ENCODE data around the gene AGXT2.

AGXT2 gene

GRCh38 chr5:35031276-35031675 lies 16.5 kb downstream of the AGXT2 start:
- H3K9me3 ChIP-seq (ENCODE audit: control insufficient read depth in 1 of 2, low read length in 2 of 2) = no peaks in the 10 kb centered on the region
- no peak overlapping the region for H3K27ac ChIP-seq (ENCODE audit: low read length)
- no peaks in the 10 kb centered on the region for H3K4me1 ChIP-seq (ENCODE audit: control insufficient read depth in 1 of 2, insufficient read depth in 2 of 2, low read length in 2 of 2)
- no peaks in the 10 kb centered on the region for H3K27me3 ChIP-seq (ENCODE audit: low read depth, low read length)
- no peak overlapping the region for H3K4me3 ChIP-seq (ENCODE audit: low read depth in 1 of 2, low read length in 2 of 2)
- H3K36me3 ChIP-seq (ENCODE audit: control insufficient read depth in 1 of 2, insufficient read depth in 2 of 2, low read length in 2 of 2) = no peaks in the 10 kb centered on the region

- Histone ChIP-seq H3K9me3 (ENCODE audit: control insufficient read depth in 1 of 2, low read length in 2 of 2) (no peaks in the 10 kb centered on the region), H3K27me3 (ENCODE audit: low read depth, low read length) (no peaks in the 10 kb centered on the region), H3K27ac (ENCODE audit: low read length) (no peak overlapping the region), H3K4me3 (ENCODE audit: low read depth in 1 of 2, low read length in 2 of 2) (no peak overlapping the region), H3K4me1 (ENCODE audit: control insufficient read depth in 1 of 2, insufficient read depth in 2 of 2, low read length in 2 of 2) (no peaks in the 10 kb centered on the region), H3K36me3 (ENCODE audit: control insufficient read depth in 1 of 2, insufficient read depth in 2 of 2, low read length in 2 of 2) (no peaks in the 10 kb centered on the region)
Observed at GRCh38 chr5:35030426-35031100, 17.2 kb downstream of the AGXT2 start.

GRCh38 chr5:35029333-35029732 lies 18.4 kb downstream of the AGXT2 start:
- H3K4me3 ChIP-seq (ENCODE audit: low read depth in 1 of 2, low read length in 2 of 2) = no peak overlapping the region
- H3K9me3 ChIP-seq (ENCODE audit: control insufficient read depth in 1 of 2, low read length in 2 of 2) = no peaks in the 10 kb centered on the region
- H3K27me3 ChIP-seq (ENCODE audit: low read depth, low read length) = no peaks in the 10 kb centered on the region

GRCh38 chr5:35026941-35027340 lies 20.8 kb downstream of the AGXT2 start:
- Histone ChIP-seq H3K4me1 (ENCODE audit: control insufficient read depth in 1 of 2, insufficient read depth in 2 of 2, low read length in 2 of 2) (no peaks in the 10 kb centered on the region), H3K27ac (ENCODE audit: low read length) (no peak overlapping the region), H3K36me3 (ENCODE audit: control insufficient read depth in 1 of 2, insufficient read depth in 2 of 2, low read length in 2 of 2) (no peaks in the 10 kb centered on the region), H3K9me3 (ENCODE audit: control insufficient read depth in 1 of 2, low read length in 2 of 2) (no peaks in the 10 kb centered on the region), H3K27me3 (ENCODE audit: low read depth, low read length) (no peaks in the 10 kb centered on the region), H3K4me3 (ENCODE audit: low read depth in 1 of 2, low read length in 2 of 2) (no peak overlapping the region)

More at GRCh38 chr5:35029333-35029732, 18.4 kb downstream of the AGXT2 start:
- Histone ChIP-seq H3K27ac (ENCODE audit: low read length) (no peak overlapping the region), H3K4me1 (ENCODE audit: control insufficient read depth in 1 of 2, insufficient read depth in 2 of 2, low read length in 2 of 2) (no peaks in the 10 kb centered on the region), H3K36me3 (ENCODE audit: control insufficient read depth in 1 of 2, insufficient read depth in 2 of 2, low read length in 2 of 2) (no peaks in the 10 kb centered on the region)

- no peak overlapping the region for H3K4me3 ChIP-seq (ENCODE audit: low read depth in 1 of 2, low read length in 2 of 2)
- H3K27me3 ChIP-seq (ENCODE audit: low read depth, low read length) = no peaks in the 10 kb centered on the region
- H3K4me1 ChIP-seq (ENCODE audit: control insufficient read depth in 1 of 2, insufficient read depth in 2 of 2, low read length in 2 of 2) = no peaks in the 10 kb centered on the region
- no peaks in the 10 kb centered on the region for H3K9me3 ChIP-seq (ENCODE audit: control insufficient read depth in 1 of 2, low read length in 2 of 2)
- no peak overlapping the region for H3K27ac ChIP-seq (ENCODE audit: low read length)
- no peaks in the 10 kb centered on the region for H3K36me3 ChIP-seq (ENCODE audit: control insufficient read depth in 1 of 2, insufficient read depth in 2 of 2, low read length in 2 of 2)
Observed at GRCh38 chr5:35026280-35026840, 21.4 kb downstream of the AGXT2 start.

GRCh38 chr5:35024911-35025510 lies 22.7 kb downstream of the AGXT2 start:
- Histone ChIP-seq H3K4me3 (ENCODE audit: low read depth in 1 of 2, low read length in 2 of 2) (no peak overlapping the region), H3K27ac (ENCODE audit: low read length) (no peak overlapping the region), H3K36me3 (ENCODE audit: control insufficient read depth in 1 of 2, insufficient read depth in 2 of 2, low read length in 2 of 2) (no peaks in the 10 kb centered on the region), H3K9me3 (ENCODE audit: control insufficient read depth in 1 of 2, low read length in 2 of 2) (no peaks in the 10 kb centered on the region), H3K27me3 (ENCODE audit: low read depth, low read length) (no peaks in the 10 kb centered on the region), H3K4me1 (ENCODE audit: control insufficient read depth in 1 of 2, insufficient read depth in 2 of 2, low read length in 2 of 2) (no peaks in the 10 kb centered on the region)

- no peaks in the 10 kb centered on the region for H3K27me3 ChIP-seq (ENCODE audit: low read depth, low read length)
- no peaks in the 10 kb centered on the region for H3K4me1 ChIP-seq (ENCODE audit: control insufficient read depth in 1 of 2, insufficient read depth in 2 of 2, low read length in 2 of 2)
- no peaks in the 10 kb centered on the region for H3K36me3 ChIP-seq (ENCODE audit: control insufficient read depth in 1 of 2, insufficient read depth in 2 of 2, low read length in 2 of 2)
- H3K4me3 ChIP-seq (ENCODE audit: low read depth in 1 of 2, low read length in 2 of 2) = no peak overlapping the region
- H3K27ac ChIP-seq (ENCODE audit: low read length) = no peak overlapping the region
- H3K9me3 ChIP-seq (ENCODE audit: control insufficient read depth in 1 of 2, low read length in 2 of 2) = no peaks in the 10 kb centered on the region
Observed at GRCh38 chr5:35023391-35024178, 24.2 kb downstream of the AGXT2 start.

GRCh38 chr5:35016174-35017051 lies 31.3 kb downstream of the AGXT2 start:
- H3K27ac ChIP-seq (ENCODE audit: low read length) = no peak overlapping the region
- H3K27me3 ChIP-seq (ENCODE audit: low read depth, low read length) = no peaks in the 10 kb centered on the region
- H3K4me3 ChIP-seq (ENCODE audit: low read depth in 1 of 2, low read length in 2 of 2) = no peak overlapping the region
- no peaks in the 10 kb centered on the region for H3K36me3 ChIP-seq (ENCODE audit: control insufficient read depth in 1 of 2, insufficient read depth in 2 of 2, low read length in 2 of 2)
- no peaks in the 10 kb centered on the region for H3K4me1 ChIP-seq (ENCODE audit: control insufficient read depth in 1 of 2, insufficient read depth in 2 of 2, low read length in 2 of 2)
- H3K9me3 ChIP-seq (ENCODE audit: control insufficient read depth in 1 of 2, low read length in 2 of 2) = no peaks in the 10 kb centered on the region

- H3K9me3 ChIP-seq (ENCODE audit: control insufficient read depth in 1 of 2, low read length in 2 of 2) = no peaks in the 10 kb centered on the region
- H3K4me1 ChIP-seq (ENCODE audit: control insufficient read depth in 1 of 2, insufficient read depth in 2 of 2, low read length in 2 of 2) = no peaks in the 10 kb centered on the region
- H3K4me3 ChIP-seq (ENCODE audit: low read depth in 1 of 2, low read length in 2 of 2) = no peak overlapping the region
- H3K36me3 ChIP-seq (ENCODE audit: control insufficient read depth in 1 of 2, insufficient read depth in 2 of 2, low read length in 2 of 2) = no peaks in the 10 kb centered on the region
- H3K27ac ChIP-seq (ENCODE audit: low read length) = no peak overlapping the region
- no peaks in the 10 kb centered on the region for H3K27me3 ChIP-seq (ENCODE audit: low read depth, low read length)
Observed at GRCh38 chr5:35015063-35015462, 32.7 kb downstream of the AGXT2 start.

- Histone ChIP-seq H3K4me3 (ENCODE audit: low read depth in 1 of 2, low read length in 2 of 2) (no peak overlapping the region), H3K4me1 (ENCODE audit: control insufficient read depth in 1 of 2, insufficient read depth in 2 of 2, low read length in 2 of 2) (no peaks in the 10 kb centered on the region), H3K27ac (ENCODE audit: low read length) (no peak overlapping the region), H3K9me3 (ENCODE audit: control insufficient read depth in 1 of 2, low read length in 2 of 2) (no peaks in the 10 kb centered on the region), H3K36me3 (ENCODE audit: control insufficient read depth in 1 of 2, insufficient read depth in 2 of 2, low read length in 2 of 2) (no peaks in the 10 kb centered on the region), H3K27me3 (ENCODE audit: low read depth, low read length) (no peaks in the 10 kb centered on the region)
Observed at GRCh38 chr5:35012796-35013195, 35.0 kb downstream of the AGXT2 start.

- no peak overlapping the region for H3K27ac ChIP-seq (ENCODE audit: low read length)
- no peaks in the 10 kb centered on the region for H3K36me3 ChIP-seq (ENCODE audit: control insufficient read depth in 1 of 2, insufficient read depth in 2 of 2, low read length in 2 of 2)
- no peaks in the 10 kb centered on the region for H3K4me1 ChIP-seq (ENCODE audit: control insufficient read depth in 1 of 2, insufficient read depth in 2 of 2, low read length in 2 of 2)
- no peaks in the 10 kb centered on the region for H3K27me3 ChIP-seq (ENCODE audit: low read depth, low read length)
- H3K4me3 ChIP-seq (ENCODE audit: low read depth in 1 of 2, low read length in 2 of 2) = no peak overlapping the region
- H3K9me3 ChIP-seq (ENCODE audit: control insufficient read depth in 1 of 2, low read length in 2 of 2) = no peaks in the 10 kb centered on the region
Observed at GRCh38 chr5:35012365-35012764, 35.4 kb downstream of the AGXT2 start.

Measured in muscle layer of duodenum (tissue), 2 donors.